Mesothelial cell of epicardium (in vitro differentiated cells): ENCODE data around the gene ERCC2. TPM values are rescaled to one million over a fixed set of nuclear protein-coding genes. Genes with fewer than 3 reads are reported as not detected.

Experiments used
- DNase-seq, 2 experiments: peaks; one replicate each; pipeline ENCODE4 v3.0.0; 2021; ENCODE audit warnings: low spot score in 2 of 2; ENCODE audit not compliant: unreplicated experiment in 2 of 2
- H3K27ac Mint-ChIP-seq: 2 replicates; pipeline ENCODE4 v1.8.0; 2021; ENCODE audit warnings: mixed read lengths
- H3K27me3 Mint-ChIP-seq: 2 replicates; pipeline ENCODE4 v1.8.0; 2021; ENCODE audit warnings: low read depth, mixed read lengths
- H3K36me3 Mint-ChIP-seq: 2 replicates; pipeline ENCODE4 v1.8.0; 2021; ENCODE audit warnings: mixed read lengths
- H3K4me1 Mint-ChIP-seq: 2 replicates; pipeline ENCODE4 v1.8.0; 2021; ENCODE audit warnings: mixed read lengths
- H3K4me3 Mint-ChIP-seq: 2 replicates; pipeline ENCODE4 v1.8.0; 2021; ENCODE audit warnings: mild to moderate bottlenecking, moderate library complexity, mixed read lengths
- H3K9me3 Mint-ChIP-seq: 2 replicates; pipeline ENCODE4 v1.8.0; 2021; ENCODE audit warnings: mixed read lengths
- total RNA-seq: library from RNA; stranded (reverse); gene quantifications from 3 replicates; pipeline ENCODE4 v1.2.1, GENCODE V29; 2021
- TF ChIP-seq, protein P1 (sequence below): fragments of 200-600 bp; sonication (generic); IDR thresholded peaks from one replicate; pipeline ENCODE4 v1.5.0; 2021; ENCODE audit warnings: antibody characterized with exemption; ENCODE audit not compliant: unreplicated experiment

Gene ERCC2
- total RNA-seq, 1 donor from 2014 or later = 62.7 TPM

- Mint-ChIP-seq H3K4me3 (no peak overlapping the region), H3K27ac (no peak overlapping the region), H3K27me3 (no peaks in the 10 kb centered on the region), H3K4me1 (peaks cover 10% of the 10 kb centered on the region), H3K36me3 (peaks cover 21% of the 10 kb centered on the region), H3K9me3 (no peaks in the 10 kb centered on the region)
- no peak for DNase-seq
- TF ChIP-seq, protein P1, sequence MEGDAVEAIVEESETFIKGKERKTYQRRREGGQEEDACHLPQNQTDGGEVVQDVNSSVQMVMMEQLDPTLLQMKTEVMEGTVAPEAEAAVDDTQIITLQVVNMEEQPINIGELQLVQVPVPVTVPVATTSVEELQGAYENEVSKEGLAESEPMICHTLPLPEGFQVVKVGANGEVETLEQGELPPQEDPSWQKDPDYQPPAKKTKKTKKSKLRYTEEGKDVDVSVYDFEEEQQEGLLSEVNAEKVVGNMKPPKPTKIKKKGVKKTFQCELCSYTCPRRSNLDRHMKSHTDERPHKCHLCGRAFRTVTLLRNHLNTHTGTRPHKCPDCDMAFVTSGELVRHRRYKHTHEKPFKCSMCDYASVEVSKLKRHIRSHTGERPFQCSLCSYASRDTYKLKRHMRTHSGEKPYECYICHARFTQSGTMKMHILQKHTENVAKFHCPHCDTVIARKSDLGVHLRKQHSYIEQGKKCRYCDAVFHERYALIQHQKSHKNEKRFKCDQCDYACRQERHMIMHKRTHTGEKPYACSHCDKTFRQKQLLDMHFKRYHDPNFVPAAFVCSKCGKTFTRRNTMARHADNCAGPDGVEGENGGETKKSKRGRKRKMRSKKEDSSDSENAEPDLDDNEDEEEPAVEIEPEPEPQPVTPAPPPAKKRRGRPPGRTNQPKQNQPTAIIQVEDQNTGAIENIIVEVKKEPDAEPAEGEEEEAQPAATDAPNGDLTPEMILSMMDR = no peak
Measured at GRCh38 chr19:45302416-45302815, 68.0 kb downstream of the ERCC2 start.

Other genes with a start within 250 kb of the ERCC2 start
- 0.54 to 1.1 TPM (median 0.71 TPM) in 3 replicates for gene NKPD1, start 209.6 kb downstream of the ERCC2 start, total RNA-seq
- gene TRAPPC6A, start 192.3 kb downstream of the ERCC2 start, total RNA-seq = 42.8 to 48.0 TPM (median 46.7 TPM) in 3 replicates
- gene BLOC1S3, start 191.8 kb downstream of the ERCC2 start, total RNA-seq = 8.0 to 10.3 TPM (median 8.9 TPM) in 3 replicates
- 1.4 to 1.7 TPM (median 1.6 TPM) in 3 replicates for gene EXOC3L2, start 125.2 kb downstream of the ERCC2 start, total RNA-seq
- gene MARK4, start 119.3 kb downstream of the ERCC2 start, total RNA-seq = 58.6 to 64.9 TPM (median 63.7 TPM) in 3 replicates
- not detected in 3 replicates for gene CKM, start 47.7 kb downstream of the ERCC2 start, total RNA-seq
- gene KLC3, start 29.8 kb downstream of the ERCC2 start, total RNA-seq = 6.4 to 8.0 TPM (median 6.9 TPM) in 3 replicates
- 58.0 to 64.0 TPM (median 58.7 TPM) in 3 replicates for gene PPP1R13L, start 34.5 kb upstream of the ERCC2 start, total RNA-seq
- gene POLR1G, start 36.1 kb upstream of the ERCC2 start, total RNA-seq = 6.7 to 7.5 TPM (median 6.7 TPM) in 3 replicates
- 92.8 to 100 TPM (median 96.4 TPM) in 3 replicates for gene ERCC1, start 53.3 kb upstream of the ERCC2 start, total RNA-seq
- gene FOSB, start 97.4 kb upstream of the ERCC2 start, total RNA-seq = 272 to 287 TPM (median 278 TPM) in 3 replicates
- gene RTN2, start 126.5 kb upstream of the ERCC2 start, total RNA-seq = 15.2 to 18.1 TPM (median 16.7 TPM) in 3 replicates
- gene PPM1N, start 127.9 kb upstream of the ERCC2 start, total RNA-seq = 0.38 to 0.60 TPM (median 0.59 TPM) in 3 replicates
- gene VASP, start 136.9 kb upstream of the ERCC2 start, total RNA-seq = 49.3 to 54.8 TPM (median 53.8 TPM) in 3 replicates
- 11.6 to 13.3 TPM (median 11.8 TPM) in 3 replicates for gene OPA3, start 214.2 kb upstream of the ERCC2 start, total RNA-seq
- 0.09 TPM in 1 of 3 replicates, not detected in the others for gene GPR4, start 231.6 kb upstream of the ERCC2 start, total RNA-seq